ENCODE measurements around the gene ANGPTL8. TPM values are rescaled to one million over a fixed set of nuclear protein-coding genes. Genes with fewer than 3 reads are reported as not detected.
A peak's percentile ranks its signal among the peaks of the same experiment; 100 is the strongest.

ANGPTL8 gene
- total and polyA plus RNA-seq, 2 of the 13 experiments (the other 11 are each of a cell fraction or from before 2014, with no cell fraction given) = 27.3 to 243 TPM

DNA sequence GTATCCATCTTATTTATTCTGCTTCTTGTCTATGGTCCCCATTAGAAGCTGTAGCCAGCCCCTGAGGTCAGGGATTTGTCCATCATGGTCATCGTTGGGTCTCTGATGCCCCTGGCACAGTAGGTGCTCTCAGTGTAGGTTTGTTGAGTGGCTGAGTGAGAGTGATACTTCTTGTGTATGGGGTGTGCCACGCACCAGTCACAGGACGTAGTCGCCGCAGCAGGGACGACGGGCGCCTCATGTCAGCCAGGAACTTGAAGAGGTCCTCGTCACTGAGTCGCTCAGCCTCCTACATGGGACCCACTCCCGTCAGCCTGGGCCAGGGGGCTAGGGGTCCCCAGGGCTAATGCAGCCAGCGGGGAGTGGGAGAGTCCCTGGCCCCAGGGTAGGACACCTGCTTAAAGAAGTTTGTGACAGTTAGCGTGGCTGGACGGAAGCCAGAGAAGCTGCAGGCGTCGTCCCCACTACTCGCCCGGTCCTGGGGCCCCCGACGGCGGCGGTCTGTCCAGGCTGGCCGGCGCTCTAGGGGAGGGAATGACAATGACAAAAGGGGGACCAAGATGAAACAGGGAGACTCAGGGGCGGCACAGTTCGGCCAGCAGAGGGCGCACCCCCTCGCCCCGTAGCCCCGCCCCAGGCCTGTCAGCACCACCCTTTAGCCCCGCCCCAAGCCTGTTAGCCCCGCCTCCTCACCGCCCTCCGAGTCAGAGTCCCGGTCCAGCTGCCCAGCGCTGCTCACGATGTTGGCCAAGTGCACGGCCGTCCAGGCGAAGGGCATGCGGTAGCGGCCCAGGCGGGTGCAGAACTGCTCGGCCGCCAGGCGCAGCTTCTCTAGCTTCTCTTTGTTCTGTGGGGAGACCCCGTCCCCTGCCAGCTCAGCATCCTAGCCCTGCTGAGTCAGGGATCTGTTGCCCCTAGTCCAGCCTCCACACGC is 3.7 kb downstream of the ANGPTL8 start (continued):
- TF ChIP-seq, protein P1, sequence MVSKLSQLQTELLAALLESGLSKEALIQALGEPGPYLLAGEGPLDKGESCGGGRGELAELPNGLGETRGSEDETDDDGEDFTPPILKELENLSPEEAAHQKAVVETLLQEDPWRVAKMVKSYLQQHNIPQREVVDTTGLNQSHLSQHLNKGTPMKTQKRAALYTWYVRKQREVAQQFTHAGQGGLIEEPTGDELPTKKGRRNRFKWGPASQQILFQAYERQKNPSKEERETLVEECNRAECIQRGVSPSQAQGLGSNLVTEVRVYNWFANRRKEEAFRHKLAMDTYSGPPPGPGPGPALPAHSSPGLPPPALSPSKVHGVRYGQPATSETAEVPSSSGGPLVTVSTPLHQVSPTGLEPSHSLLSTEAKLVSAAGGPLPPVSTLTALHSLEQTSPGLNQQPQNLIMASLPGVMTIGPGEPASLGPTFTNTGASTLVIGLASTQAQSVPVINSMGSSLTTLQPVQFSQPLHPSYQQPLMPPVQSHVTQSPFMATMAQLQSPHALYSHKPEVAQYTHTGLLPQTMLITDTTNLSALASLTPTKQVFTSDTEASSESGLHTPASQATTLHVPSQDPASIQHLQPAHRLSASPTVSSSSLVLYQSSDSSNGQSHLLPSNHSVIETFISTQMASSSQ (IDR thresholded peaks at IDR 0.05; ENCODE audit: low read depth) = no peak
- TF ChIP-seq, protein P1 (CRISPR knock-in tag; IDR thresholded peaks at IDR 0.05; ENCODE audit: borderline replicate concordance) = no peak
- TF ChIP-seq ZNF44 (CRISPR knock-in tag; IDR thresholded peaks at IDR 0.05) = no peak
- no peak for TF ChIP-seq ZNF850 (CRISPR knock-in tag; conservative IDR thresholded peaks at IDR 0.05)
- no peak for TF ChIP-seq ZNF383 (CRISPR knock-in tag; IDR thresholded peaks at IDR 0.05; ENCODE audit: borderline replicate concordance)
- no peak for TF ChIP-seq HMGA1 (CRISPR knock-in tag; conservative IDR thresholded peaks at IDR 0.05)
- TF ChIP-seq, protein P2, sequence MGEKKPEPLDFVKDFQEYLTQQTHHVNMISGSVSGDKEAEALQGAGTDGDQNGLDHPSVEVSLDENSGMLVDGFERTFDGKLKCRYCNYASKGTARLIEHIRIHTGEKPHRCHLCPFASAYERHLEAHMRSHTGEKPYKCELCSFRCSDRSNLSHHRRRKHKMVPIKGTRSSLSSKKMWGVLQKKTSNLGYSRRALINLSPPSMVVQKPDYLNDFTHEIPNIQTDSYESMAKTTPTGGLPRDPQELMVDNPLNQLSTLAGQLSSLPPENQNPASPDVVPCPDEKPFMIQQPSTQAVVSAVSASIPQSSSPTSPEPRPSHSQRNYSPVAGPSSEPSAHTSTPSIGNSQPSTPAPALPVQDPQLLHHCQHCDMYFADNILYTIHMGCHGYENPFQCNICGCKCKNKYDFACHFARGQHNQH (CRISPR knock-in tag; IDR thresholded peaks at IDR 0.05) = peak; percentile 26; the same call in 1 of the 2 replicates
- TF ChIP-seq ZNF180 (CRISPR knock-in tag; IDR thresholded peaks at IDR 0.05; ENCODE audit: borderline replicate concordance, low read depth) = no peak
- TF ChIP-seq MBNL3 (CRISPR knock-in tag; conservative IDR thresholded peaks at IDR 0.05) = no peak
- no peak for TF ChIP-seq MATR3 (CRISPR knock-in tag; IDR thresholded peaks at IDR 0.05)
- TF ChIP-seq ZNF556 (CRISPR knock-in tag; IDR thresholded peaks at IDR 0.05; ENCODE audit: borderline replicate concordance) = no peak
- TF ChIP-seq, protein P3, sequence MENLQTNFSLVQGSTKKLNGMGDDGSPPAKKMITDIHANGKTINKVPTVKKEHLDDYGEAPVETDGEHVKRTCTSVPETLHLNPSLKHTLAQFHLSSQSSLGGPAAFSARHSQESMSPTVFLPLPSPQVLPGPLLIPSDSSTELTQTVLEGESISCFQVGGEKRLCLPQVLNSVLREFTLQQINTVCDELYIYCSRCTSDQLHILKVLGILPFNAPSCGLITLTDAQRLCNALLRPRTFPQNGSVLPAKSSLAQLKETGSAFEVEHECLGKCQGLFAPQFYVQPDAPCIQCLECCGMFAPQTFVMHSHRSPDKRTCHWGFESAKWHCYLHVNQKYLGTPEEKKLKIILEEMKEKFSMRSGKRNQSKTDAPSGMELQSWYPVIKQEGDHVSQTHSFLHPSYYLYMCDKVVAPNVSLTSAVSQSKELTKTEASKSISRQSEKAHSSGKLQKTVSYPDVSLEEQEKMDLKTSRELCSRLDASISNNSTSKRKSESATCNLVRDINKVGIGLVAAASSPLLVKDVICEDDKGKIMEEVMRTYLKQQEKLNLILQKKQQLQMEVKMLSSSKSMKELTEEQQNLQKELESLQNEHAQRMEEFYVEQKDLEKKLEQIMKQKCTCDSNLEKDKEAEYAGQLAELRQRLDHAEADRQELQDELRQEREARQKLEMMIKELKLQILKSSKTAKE (CRISPR knock-in tag; IDR thresholded peaks at IDR 0.05; ENCODE audit: borderline replicate concordance) = no peak
- TF ChIP-seq RFX3 (CRISPR knock-in tag; IDR thresholded peaks at IDR 0.05) = no peak
- peak; percentile 29; the same call in 1 of the 2 replicates for TF ChIP-seq ZNF724P (CRISPR knock-in tag; IDR thresholded peaks at IDR 0.05; ENCODE audit: borderline replicate concordance)
- TF ChIP-seq, protein P4, sequence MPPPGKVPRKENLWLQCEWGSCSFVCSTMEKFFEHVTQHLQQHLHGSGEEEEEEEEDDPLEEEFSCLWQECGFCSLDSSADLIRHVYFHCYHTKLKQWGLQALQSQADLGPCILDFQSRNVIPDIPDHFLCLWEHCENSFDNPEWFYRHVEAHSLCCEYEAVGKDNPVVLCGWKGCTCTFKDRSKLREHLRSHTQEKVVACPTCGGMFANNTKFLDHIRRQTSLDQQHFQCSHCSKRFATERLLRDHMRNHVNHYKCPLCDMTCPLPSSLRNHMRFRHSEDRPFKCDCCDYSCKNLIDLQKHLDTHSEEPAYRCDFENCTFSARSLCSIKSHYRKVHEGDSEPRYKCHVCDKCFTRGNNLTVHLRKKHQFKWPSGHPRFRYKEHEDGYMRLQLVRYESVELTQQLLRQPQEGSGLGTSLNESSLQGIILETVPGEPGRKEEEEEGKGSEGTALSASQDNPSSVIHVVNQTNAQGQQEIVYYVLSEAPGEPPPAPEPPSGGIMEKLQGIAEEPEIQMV (CRISPR knock-in tag; IDR thresholded peaks at IDR 0.05; ENCODE audit: low read depth) = no peak
- TF ChIP-seq SMYD3 (CRISPR knock-in tag; IDR thresholded peaks at IDR 0.05) = no peak
- TF ChIP-seq BRCA1 (CRISPR knock-in tag; IDR thresholded peaks at IDR 0.05) = no peak
- TF ChIP-seq MEF2D (CRISPR knock-in tag; IDR thresholded peaks at IDR 0.05) = 0 out of 2 replicates have a peak, but pooled peaks have one; percentile 13
- TF ChIP-seq, protein P5, sequence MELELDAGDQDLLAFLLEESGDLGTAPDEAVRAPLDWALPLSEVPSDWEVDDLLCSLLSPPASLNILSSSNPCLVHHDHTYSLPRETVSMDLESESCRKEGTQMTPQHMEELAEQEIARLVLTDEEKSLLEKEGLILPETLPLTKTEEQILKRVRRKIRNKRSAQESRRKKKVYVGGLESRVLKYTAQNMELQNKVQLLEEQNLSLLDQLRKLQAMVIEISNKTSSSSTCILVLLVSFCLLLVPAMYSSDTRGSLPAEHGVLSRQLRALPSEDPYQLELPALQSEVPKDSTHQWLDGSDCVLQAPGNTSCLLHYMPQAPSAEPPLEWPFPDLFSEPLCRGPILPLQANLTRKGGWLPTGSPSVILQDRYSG (CRISPR knock-in tag; IDR thresholded peaks at IDR 0.05) = no peak

All from HepG2 (cell line).